GM23248 (cell line): ENCODE results near the gene OR1I1. TPM values are rescaled to one million over a fixed set of nuclear protein-coding genes. Genes with fewer than 3 reads are reported as not detected.

Experiments used
- DNase-seq: peaks from one replicate; pipeline ENCODE4 v3.0.0-alpha.2; 2015
- H2AFZ ChIP-seq: fragments of 200-600 bp; sonication (generic); 2 replicates; pipeline ENCODE4 v1.6.1; 2016; ENCODE audit warnings: antibody characterized with exemption
- H3F3A ChIP-seq: fragments of 200-600 bp; sonication (generic); 2 replicates; pipeline ENCODE4 v1.6.1; 2016; ENCODE audit warnings: mild to moderate bottlenecking, antibody characterized with exemption, mixed run types; ENCODE audit not compliant: insufficient read depth
- H3K27ac ChIP-seq: fragments of 200-600 bp; sonication (generic); 2 replicates; pipeline ENCODE4 v1.5.1; 2016; ENCODE audit warnings: mild to moderate bottlenecking
- H3K27me3 ChIP-seq: fragments of 200-600 bp; sonication (generic); replicated peaks from 2 replicates; pipeline ENCODE4 v1.6.1; 2016; ENCODE audit warnings: mild to moderate bottlenecking; ENCODE audit not compliant: insufficient read depth
- H3K36me3 ChIP-seq: fragments of 200-600 bp; sonication (generic); 2 replicates; pipeline ENCODE4 v1.6.1; 2016; ENCODE audit warnings: low read depth, mild to moderate bottlenecking
- H3K4me1 ChIP-seq: fragments of 200-600 bp; sonication (generic); 2 replicates; pipeline ENCODE4 v1.6.1; 2016; ENCODE audit warnings: mild to moderate bottlenecking; ENCODE audit not compliant: insufficient read depth
- H3K4me2 ChIP-seq: fragments of 200-600 bp; sonication (generic); one replicate; pipeline ENCODE4 v1.6.1; 2016; ENCODE audit warnings: mild to moderate bottlenecking; ENCODE audit not compliant: unreplicated experiment
- H3K4me3 ChIP-seq: fragments of 200-600 bp; sonication (generic); 2 replicates; pipeline ENCODE4 v1.5.1; 2016; ENCODE audit warnings: mild to moderate bottlenecking
- H3K79me2 ChIP-seq: fragments of 200-600 bp; sonication (generic); 2 replicates; pipeline ENCODE4 v1.6.1; 2016; ENCODE audit warnings: mild to moderate bottlenecking; ENCODE audit not compliant: insufficient read depth
- H3K9ac ChIP-seq: fragments of 200-600 bp; sonication (generic); 2 replicates; pipeline ENCODE4 v1.6.1; 2016; ENCODE audit warnings: mild to moderate bottlenecking
- H3K9me2 ChIP-seq: fragments of 200-600 bp; sonication (generic); 2 replicates; pipeline ENCODE4 v1.6.1; 2016; ENCODE audit warnings: mixed run types, mild to moderate bottlenecking, moderate library complexity; ENCODE audit not compliant: insufficient read depth
- H3K9me3 ChIP-seq: fragments of 200-600 bp; sonication (generic); one replicate; pipeline ENCODE4 v1.6.1; 2017; ENCODE audit warnings: low read depth
- H4K20me1 ChIP-seq: fragments of 200-600 bp; sonication (generic); 2 replicates; pipeline ENCODE4 v1.6.0; 2016; ENCODE audit not compliant: insufficient read depth
- EZH2 ChIP-seq: fragments of 200-600 bp; sonication (generic); IDR thresholded peaks from 2 replicates; pipeline ENCODE4 v1.6.1; 2018; ENCODE audit warnings: antibody characterized with exemption, mild to moderate bottlenecking; ENCODE audit not compliant: insufficient read depth, poor library complexity, severe bottlenecking
- EZH2phosphoT487 ChIP-seq: fragments of 200-600 bp; sonication (generic); IDR thresholded peaks from 2 replicates; pipeline ENCODE4 v1.6.1; 2018; ENCODE audit warnings: antibody characterized with exemption, moderate library complexity, mild to moderate bottlenecking, low read depth; ENCODE audit not compliant: insufficient read depth
- WGBS, 2 experiments: methylation state at CpG; one replicate each; pipeline ENCODE4 v1.1.6; 2015 to 2017; ENCODE audit warnings: low lambda C conversion rate in 2 of 2, low coverage in 1 of 2; ENCODE audit errors: missing lambda C conversion rate in 2 of 2; 5-methylcytosine and 5-hydroxymethylcytosine counted together
- in situ Hi-C: fragments of 300-500 bp; cut with MboI; formaldehyde crosslinking; loops from 2 replicates; pipeline ENCODE4 v1.15.0; 2020
- polyA plus RNA-seq: library from polyadenylated mRNA; unstranded; fragments of >200 nt; fragmentation: Nextera tagmentation; extraction: Ambion mirVana; gene quantifications from 2 replicates; pipeline ENCODE4 v1.2.1, GENCODE V29; 2016
- total RNA-seq: library from RNA; depleted of rRNA; stranded (reverse); fragments of >200 nt; shearing (Covaris generic); gene quantifications from 2 replicates; pipeline ENCODE4 v1.2.3, GENCODE V29; 2014

OR1I1 gene
- total and polyA plus RNA-seq, 2 experiments from 2014 or later = not detected

GRCh38 chr19:15098460-15098859, 16.4 kb downstream of the OR1I1 start:
- no peaks in the 10 kb centered on the region for H3K4me1 ChIP-seq
- in situ Hi-C loops = loop anchor here (10.0 kb wide), 1 partner anchor 456 kb away; no protein-coding TSS in a partner anchor
- H4K20me1 ChIP-seq = no peaks in the 10 kb centered on the region
- DNase-seq = no peak
- 53 to 56% methylated on average over 10 of the region's 10 CpGs for WGBS, 2 experiments
- H3K9ac ChIP-seq = no peak overlapping the region
- H3K4me3 ChIP-seq = no peak overlapping the region
- H2AFZ ChIP-seq = no peak overlapping the region
- no peaks in the 10 kb centered on the region for H3F3A ChIP-seq
- no peak overlapping the region for H3K27ac ChIP-seq
- H3K9me2 ChIP-seq = no peaks in the 10 kb centered on the region
- H3K79me2 ChIP-seq = no peaks in the 10 kb centered on the region
- H3K9me3 ChIP-seq = no peaks in the 10 kb centered on the region
- H3K4me2 ChIP-seq = no peak overlapping the region
- H3K27me3 ChIP-seq = no peaks in the 10 kb centered on the region
- no peak for TF ChIP-seq EZH2
- TF ChIP-seq EZH2phosphoT487 = no peak
- H3K36me3 ChIP-seq = no peaks in the 10 kb centered on the region

GRCh38 chr19:15099017-15099582, 17.1 kb downstream of the OR1I1 start:
- Histone ChIP-seq H3K4me2 (no peak overlapping the region), H2AFZ (no peak overlapping the region), H3K4me3 (no peak overlapping the region), H3K4me1 (no peaks in the 10 kb centered on the region), H3F3A (no peaks in the 10 kb centered on the region), H3K36me3 (no peaks in the 10 kb centered on the region), H3K9me3 (no peaks in the 10 kb centered on the region), H3K79me2 (no peaks in the 10 kb centered on the region), H3K9me2 (no peaks in the 10 kb centered on the region), H3K9ac (no peak overlapping the region), H3K27me3 (no peaks in the 10 kb centered on the region), H4K20me1 (no peaks in the 10 kb centered on the region), H3K27ac (no peak overlapping the region)
- DNase-seq = no peak
- no peak for TF ChIP-seq EZH2phosphoT487
- no peak for TF ChIP-seq EZH2
- in situ Hi-C loops = loop anchor here (10.0 kb wide), 1 partner anchor 456 kb away; no protein-coding TSS in a partner anchor
- 62 to 69% methylated on average over 3 of the region's 3 CpGs for WGBS, 2 experiments

- H4K20me1 ChIP-seq = no peaks in the 10 kb centered on the region
- no peak for TF ChIP-seq EZH2
- no peak for TF ChIP-seq EZH2phosphoT487
- H3K9me2 ChIP-seq = no peaks in the 10 kb centered on the region
- H3F3A ChIP-seq = no peaks in the 10 kb centered on the region
- H3K4me1 ChIP-seq = no peaks in the 10 kb centered on the region
- WGBS, 2 experiments = 63 to 67% methylated on average over 3 of the region's 3 CpGs
- peak; percentile 52 for DNase-seq
- 0 out of 2 replicates have a peak, but pooled peaks cover under 1% of the 10 kb centered on the region for H3K79me2 ChIP-seq
- H2AFZ ChIP-seq = no peak overlapping the region
- H3K4me3 ChIP-seq = no peak overlapping the region
- no peak overlapping the region for H3K27ac ChIP-seq
- no peaks in the 10 kb centered on the region for H3K9me3 ChIP-seq
- no peak overlapping the region for H3K4me2 ChIP-seq
- no peaks in the 10 kb centered on the region for H3K36me3 ChIP-seq
- in situ Hi-C loops = no loop called here
- H3K27me3 ChIP-seq = no peaks in the 10 kb centered on the region
- H3K9ac ChIP-seq = no peak overlapping the region
Observed at GRCh38 chr19:15101479-15102082, 19.6 kb downstream of the OR1I1 start.

GRCh38 chr19:15104003-15104402, 22.0 kb downstream of the OR1I1 start:
- Histone ChIP-seq H3K27ac (no peak overlapping the region), H3K9me2 (no peaks in the 10 kb centered on the region), H2AFZ (no peak overlapping the region), H3K4me3 (no peak overlapping the region), H3K79me2 (peaks cover 23% of the 10 kb centered on the region), H3K27me3 (no peaks in the 10 kb centered on the region), H4K20me1 (no peaks in the 10 kb centered on the region), H3K4me1 (peaks cover 5% of the 10 kb centered on the region; the same call in 1 of the 2 replicates), H3F3A (0 out of 2 replicates have a peak, but pooled peaks cover 3% of the 10 kb centered on the region), H3K9me3 (no peaks in the 10 kb centered on the region), H3K36me3 (no peaks in the 10 kb centered on the region), H3K4me2 (no peak overlapping the region), H3K9ac (no peak overlapping the region)
- no peak for DNase-seq
- WGBS, 2 experiments = 44 to 59% methylated on average over 1 of the region's 1 CpG
- TF ChIP-seq EZH2 (no peak), EZH2phosphoT487 (no peak)
- in situ Hi-C loops = no loop called here
